GM13977 (cell line): ENCODE measurements around the gene SACM1L.

Experiments
- DNase-seq: peaks from one replicate; pipeline ENCODE4 v3.0.0; 2012; ENCODE audit warnings: low spot score
- in situ Hi-C: fragments of 300-500 bp; cut with MboI; formaldehyde crosslinking; loops from one replicate; pipeline ENCODE4 v1.12.0; 2022; ENCODE audit warnings: low sequenced_read_pairs, low pct_unique_long_range_greater_than_20kb, mixed read lengths, inconsistent platforms; ENCODE audit not compliant: unreplicated experiment
- TF ChIP-seq, protein P1 (sequence below): IDR thresholded peaks from 2 replicates; pipeline ENCODE4 v1.5.1; 2012; ENCODE audit warnings: mild to moderate bottlenecking, control low read depth; ENCODE audit not compliant: insufficient read depth; ENCODE audit errors: extremely low read depth, missing control alignments

Gene SACM1L

DNA sequence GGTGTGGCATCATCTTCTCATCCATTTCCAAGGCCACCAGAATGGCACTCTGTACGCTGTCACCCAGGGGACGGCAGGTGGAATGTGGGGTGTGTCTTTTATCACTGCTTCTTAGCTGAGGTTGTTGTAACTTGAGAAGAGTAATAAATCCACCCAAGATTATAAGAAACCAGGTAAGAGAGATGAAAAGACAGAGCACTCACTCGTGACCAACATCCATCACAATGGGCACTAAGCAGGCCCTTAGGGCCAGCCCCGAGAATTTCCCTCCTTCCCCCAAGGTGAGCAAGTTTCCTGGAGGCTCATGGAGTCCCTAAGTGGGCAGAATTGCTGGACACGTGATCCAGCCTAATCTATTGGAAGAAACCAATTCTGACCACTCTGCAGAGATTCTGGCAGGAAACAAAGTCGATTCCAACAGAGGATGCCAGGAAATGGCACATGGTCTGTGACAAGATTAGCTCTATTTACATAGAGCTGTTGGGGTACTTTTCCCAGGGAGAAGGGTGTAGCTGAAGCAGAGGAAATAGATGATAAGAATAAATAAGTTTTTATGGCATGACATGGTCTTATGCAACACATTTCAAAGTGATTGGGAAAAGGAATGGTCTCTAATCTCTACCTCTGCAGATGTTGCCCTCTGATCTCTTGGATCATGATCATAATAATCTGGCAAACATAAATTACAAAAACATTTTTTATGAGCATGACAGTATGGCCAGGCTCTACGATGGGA is 84.7 kb downstream of the SACM1L start:
- in situ Hi-C loops, result loop anchor here (25.0 kb wide), 1 partner anchor 613 kb away; no protein-coding TSS in a partner anchor
- DNase-seq, result no peak
- TF ChIP-seq, protein P1, sequence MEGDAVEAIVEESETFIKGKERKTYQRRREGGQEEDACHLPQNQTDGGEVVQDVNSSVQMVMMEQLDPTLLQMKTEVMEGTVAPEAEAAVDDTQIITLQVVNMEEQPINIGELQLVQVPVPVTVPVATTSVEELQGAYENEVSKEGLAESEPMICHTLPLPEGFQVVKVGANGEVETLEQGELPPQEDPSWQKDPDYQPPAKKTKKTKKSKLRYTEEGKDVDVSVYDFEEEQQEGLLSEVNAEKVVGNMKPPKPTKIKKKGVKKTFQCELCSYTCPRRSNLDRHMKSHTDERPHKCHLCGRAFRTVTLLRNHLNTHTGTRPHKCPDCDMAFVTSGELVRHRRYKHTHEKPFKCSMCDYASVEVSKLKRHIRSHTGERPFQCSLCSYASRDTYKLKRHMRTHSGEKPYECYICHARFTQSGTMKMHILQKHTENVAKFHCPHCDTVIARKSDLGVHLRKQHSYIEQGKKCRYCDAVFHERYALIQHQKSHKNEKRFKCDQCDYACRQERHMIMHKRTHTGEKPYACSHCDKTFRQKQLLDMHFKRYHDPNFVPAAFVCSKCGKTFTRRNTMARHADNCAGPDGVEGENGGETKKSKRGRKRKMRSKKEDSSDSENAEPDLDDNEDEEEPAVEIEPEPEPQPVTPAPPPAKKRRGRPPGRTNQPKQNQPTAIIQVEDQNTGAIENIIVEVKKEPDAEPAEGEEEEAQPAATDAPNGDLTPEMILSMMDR, result no peak

DNA sequence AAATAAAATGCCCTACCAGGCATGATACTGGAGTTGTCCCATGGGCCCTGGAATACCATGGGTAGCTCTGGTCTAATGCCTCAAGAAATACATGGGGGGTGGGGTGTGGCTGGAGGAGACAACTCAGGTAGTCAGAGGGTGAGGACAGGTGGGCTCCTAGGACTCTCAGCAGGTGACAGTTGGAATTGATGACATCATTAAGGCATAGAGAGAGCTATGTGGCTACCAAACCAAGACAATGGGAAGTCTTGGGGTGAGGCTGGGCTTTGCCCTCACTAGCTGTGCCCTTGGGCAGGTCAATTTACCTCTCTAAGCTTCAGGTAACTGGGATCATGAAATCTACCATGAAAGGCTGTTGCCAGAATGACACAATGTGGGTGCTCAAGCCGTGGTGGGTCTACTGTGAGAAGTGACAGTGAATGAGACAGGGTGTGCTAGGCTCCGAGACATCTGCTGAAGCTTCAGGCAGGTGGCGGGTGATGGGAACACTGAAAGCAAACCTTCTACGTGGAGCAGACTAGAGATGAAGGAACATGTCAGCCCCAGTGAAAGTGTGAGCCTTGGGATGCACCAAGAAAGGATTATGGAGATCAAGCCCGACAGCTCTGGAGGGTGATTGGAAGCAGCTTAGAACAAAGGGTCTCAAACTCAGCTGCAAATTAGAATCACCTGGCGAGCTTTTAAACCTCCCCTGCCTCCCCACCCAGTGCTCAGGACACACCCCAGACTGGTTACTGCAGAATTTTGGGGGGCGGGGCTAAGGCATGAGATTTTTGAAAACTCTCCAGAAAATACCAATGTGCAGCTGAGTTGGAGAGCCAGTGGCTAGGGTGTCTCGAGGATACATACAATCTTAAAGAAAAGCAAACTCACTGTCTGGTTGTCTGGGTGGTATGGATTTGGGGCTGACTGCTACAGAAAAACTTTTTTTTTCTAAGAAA is 85.7 kb downstream of the SACM1L start:
- DNase-seq, result no peak
- in situ Hi-C loops, result loop anchor here (25.0 kb wide), 1 partner anchor 612 kb away; no protein-coding TSS in a partner anchor
- TF ChIP-seq, protein P1, result no peak

DNA sequence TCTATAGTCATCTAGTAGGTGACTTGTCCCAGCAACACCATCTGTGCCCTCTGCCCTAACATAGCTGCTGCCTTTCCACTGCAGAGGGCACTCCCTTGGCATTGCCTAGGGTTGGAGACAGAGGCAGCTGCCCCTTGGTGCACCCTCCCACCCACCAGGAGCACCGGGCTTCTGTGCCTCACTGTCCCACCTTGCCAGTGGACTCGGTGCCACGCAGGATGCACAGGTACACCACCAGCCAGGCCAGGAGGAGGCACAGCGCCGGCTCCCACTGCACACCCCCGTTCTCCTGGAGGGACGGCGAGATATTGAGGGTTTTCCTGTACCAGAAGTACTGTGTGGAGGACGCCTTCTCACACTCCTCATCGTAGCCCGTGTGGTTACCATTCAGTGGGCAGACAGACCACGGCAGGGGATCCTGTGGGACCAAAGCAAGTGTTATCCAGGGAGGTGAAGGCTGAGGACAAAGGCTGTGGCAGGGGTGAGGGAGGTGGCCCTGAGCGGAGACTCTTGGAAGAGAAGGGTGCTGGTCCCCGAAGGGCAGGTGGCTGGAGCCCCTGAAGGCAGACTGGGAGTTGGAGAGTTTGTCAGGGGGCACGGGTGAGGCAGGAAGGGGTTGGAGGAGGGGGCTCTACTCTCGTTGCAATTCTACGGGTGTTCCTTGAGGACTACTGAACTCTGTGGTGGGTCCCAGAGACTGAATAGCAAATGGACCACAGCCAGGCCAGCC is 86.5 kb downstream of the SACM1L start:
- in situ Hi-C loops, result no loop called here
- DNase-seq, result no peak
- TF ChIP-seq, protein P1, result no peak

GRCh38 chr3:45776301-45776595 is 87.1 kb downstream of the SACM1L start:
- TF ChIP-seq, protein P1, result no peak

DNA sequence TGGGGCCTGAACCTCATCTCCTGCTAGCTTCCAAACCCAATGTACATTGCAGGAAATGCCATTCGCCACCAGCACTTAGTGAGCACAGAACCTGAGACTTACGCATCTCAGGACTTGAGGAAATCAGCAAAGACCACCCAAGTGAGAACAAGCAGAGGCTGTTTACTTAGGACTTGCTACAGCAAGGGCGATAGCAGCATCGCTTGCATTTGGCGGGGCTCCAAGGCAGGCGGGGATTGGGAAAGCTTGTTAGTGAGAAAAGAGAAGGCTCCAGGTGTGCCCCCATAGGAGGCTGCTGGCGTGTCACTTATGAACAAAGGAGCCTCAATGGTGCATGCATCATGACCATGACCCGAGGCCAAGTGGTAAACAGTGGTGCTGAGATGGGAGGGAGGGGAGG is 87.4 kb downstream of the SACM1L start:
- DNase-seq, result no peak
- in situ Hi-C loops, result no loop called here
- TF ChIP-seq, protein P1, result no peak

More at GRCh38 chr3:45776301-45776595, 87.1 kb downstream of the SACM1L start:
- DNase-seq, result no peak
- in situ Hi-C loops, result no loop called here

GRCh38 chr3:45777111-45777745 is 88.0 kb downstream of the SACM1L start:
- in situ Hi-C loops, result no loop called here
- TF ChIP-seq, protein P1, result no peak
- no peak for DNase-seq
